HUES6 (cell line): ENCODE data around the gene OTUD5.

Experiments
- H3K27ac ChIP-seq: 2 replicates; pipeline ENCODE4 v1.7.0; 2013; ENCODE audit warnings: low read depth, mild to moderate bottlenecking, low read length, inconsistent platforms
- H3K27me3 ChIP-seq: 2 replicates; pipeline ENCODE4 v1.6.1; 2013; ENCODE audit warnings: low read length; ENCODE audit not compliant: control insufficient read depth, insufficient read depth
- H3K36me3 ChIP-seq: 2 replicates; pipeline ENCODE4 v1.6.1; 2013; ENCODE audit warnings: low read length; ENCODE audit not compliant: control insufficient read depth, insufficient read depth
- H3K4me1 ChIP-seq: 2 replicates; pipeline ENCODE4 v1.6.1; 2013; ENCODE audit warnings: low read length; ENCODE audit not compliant: control insufficient read depth, insufficient read depth
- H3K4me3 ChIP-seq: 2 replicates; pipeline ENCODE4 v1.5.1; 2013; ENCODE audit warnings: low read depth, low read length
- H3K9ac ChIP-seq: one replicate; pipeline ENCODE4 v1.6.1; 2013; ENCODE audit warnings: mild to moderate bottlenecking, low read length
- H3K9me3 ChIP-seq: 2 replicates; pipeline ENCODE4 v1.6.1; 2013; ENCODE audit warnings: low read depth, low read length; ENCODE audit not compliant: control insufficient read depth, insufficient read depth

Gene OTUD5, protein sequence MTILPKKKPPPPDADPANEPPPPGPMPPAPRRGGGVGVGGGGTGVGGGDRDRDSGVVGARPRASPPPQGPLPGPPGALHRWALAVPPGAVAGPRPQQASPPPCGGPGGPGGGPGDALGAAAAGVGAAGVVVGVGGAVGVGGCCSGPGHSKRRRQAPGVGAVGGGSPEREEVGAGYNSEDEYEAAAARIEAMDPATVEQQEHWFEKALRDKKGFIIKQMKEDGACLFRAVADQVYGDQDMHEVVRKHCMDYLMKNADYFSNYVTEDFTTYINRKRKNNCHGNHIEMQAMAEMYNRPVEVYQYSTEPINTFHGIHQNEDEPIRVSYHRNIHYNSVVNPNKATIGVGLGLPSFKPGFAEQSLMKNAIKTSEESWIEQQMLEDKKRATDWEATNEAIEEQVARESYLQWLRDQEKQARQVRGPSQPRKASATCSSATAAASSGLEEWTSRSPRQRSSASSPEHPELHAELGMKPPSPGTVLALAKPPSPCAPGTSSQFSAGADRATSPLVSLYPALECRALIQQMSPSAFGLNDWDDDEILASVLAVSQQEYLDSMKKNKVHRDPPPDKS

DNA sequence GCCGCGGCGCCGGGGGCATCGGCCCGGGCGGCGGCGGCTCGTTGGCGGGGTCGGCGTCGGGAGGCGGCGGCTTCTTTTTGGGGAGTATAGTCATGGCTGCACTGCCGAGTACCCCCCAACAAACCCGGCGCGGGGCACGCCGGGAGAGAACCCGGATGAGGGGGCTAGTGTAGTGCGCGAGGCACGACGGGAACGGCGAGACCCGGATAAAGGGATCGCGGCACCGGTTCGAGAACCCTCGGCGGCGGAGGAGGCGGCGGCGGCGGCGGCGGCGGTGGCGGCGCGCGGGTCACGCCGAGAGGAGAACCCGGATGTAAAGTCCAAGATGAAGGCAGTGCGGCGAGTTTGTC lies at the start of gene OTUD5:
Gene OTUD5 (minus strand): TSS at position 131 of the 350 bp plus-strand sequence. CDS start 37 bp downstream, at position 94.
- Histone ChIP-seq H3K27ac (peak within 1 kb of the TSS; percentile 80), H3K9ac (peak within 1 kb of the TSS; percentile 96), H3K4me1 (peaks cover 14% of the 10 kb centered on the region; the same call in 1 of the 2 replicates), H3K4me3 (peak within 1 kb of the TSS; percentile 84), H3K9me3 (peaks cover 23% of the 10 kb centered on the region; the same call in 1 of the 2 replicates), H3K27me3 (no peaks in the 10 kb centered on the region), H3K36me3 (peaks cover 32% of the 10 kb centered on the region)

DNA sequence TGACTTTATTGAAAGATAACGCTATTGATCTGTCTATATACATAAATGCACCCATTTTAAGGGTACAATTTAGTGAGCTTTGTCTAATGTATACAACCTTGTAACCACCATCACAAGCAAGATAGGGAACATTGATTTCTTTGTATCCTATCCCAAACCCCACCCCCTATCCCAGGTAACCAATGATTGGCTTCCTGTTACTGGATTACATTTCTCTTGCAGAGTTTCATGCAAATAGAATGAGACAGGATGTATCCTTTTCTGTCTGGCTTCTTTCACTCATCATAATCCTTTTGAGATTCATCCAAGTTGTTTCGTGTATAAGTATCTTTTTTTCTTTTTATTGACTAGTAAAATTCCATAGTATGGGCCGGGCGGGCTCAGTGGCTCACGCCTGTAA lies 46.3 kb upstream of the OTUD5 start:
- H3K27me3 ChIP-seq: no peaks in the 10 kb centered on the region
- H3K9ac ChIP-seq: no peak overlapping the region
- peaks cover 4% of the 10 kb centered on the region; the same call in 1 of the 2 replicates for H3K9me3 ChIP-seq
- H3K36me3 ChIP-seq: peaks cover 10% of the 10 kb centered on the region
- H3K4me1 ChIP-seq: 0 out of 2 replicates have a peak, but pooled peaks cover 5% of the 10 kb centered on the region
- no peak overlapping the region for H3K27ac ChIP-seq
- H3K4me3 ChIP-seq: no peak overlapping the region

DNA sequence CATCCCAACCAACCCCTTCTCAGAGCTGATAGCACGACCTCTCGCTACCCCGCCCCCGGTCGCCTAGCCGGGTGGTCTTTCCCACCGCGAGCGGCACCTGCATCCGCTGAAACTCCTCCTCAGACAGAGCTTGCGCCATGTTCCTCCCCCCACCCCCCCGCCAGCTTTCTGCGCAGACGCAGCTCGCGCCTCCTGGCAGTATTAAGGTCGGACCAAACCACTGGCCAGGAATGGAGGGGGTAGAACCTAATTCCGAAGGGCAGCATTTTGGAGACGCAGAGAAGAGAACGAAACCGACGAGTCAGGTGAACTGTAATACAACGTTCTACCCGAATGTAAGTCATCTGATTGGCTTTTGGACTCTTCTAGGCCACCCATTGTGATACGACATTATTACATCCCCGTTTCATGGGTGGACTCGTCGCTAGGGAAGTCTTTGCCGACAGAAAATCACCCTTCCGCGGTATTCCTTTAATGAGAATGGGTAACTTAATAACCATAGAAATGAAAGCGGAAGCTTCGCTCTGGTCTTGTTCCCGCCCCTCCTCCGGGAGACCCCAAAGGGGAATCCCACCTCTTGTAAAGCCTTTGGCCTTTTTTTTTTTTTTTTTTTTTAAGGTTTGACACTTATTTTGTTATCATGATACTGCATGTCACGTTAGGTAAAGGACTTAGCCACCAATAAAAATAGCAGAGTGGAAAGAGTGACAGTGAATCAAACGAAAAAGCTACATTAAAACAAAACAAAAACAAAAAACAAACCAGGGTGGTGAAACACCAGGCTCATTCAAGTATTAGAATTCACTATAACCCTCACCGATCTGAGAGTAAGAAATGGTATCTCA lies 44.9 kb upstream of the OTUD5 start, which contains the start of gene GRIPAP1:
Gene GRIPAP1 (minus strand): TSS at position 174 of the 845 bp plus-strand sequence. CDS start 35 bp downstream, at position 139.
- Histone ChIP-seq H3K36me3 (peaks cover 24% of the 10 kb centered on the region), H3K27ac (peak within 1 kb of the TSS; percentile 92), H3K4me3 (peak within 1 kb of the TSS; percentile 83), H3K27me3 (no peaks in the 10 kb centered on the region), H3K9ac (peak within 1 kb of the TSS; percentile 94), H3K4me1 (0 out of 2 replicates have a peak, but pooled peaks cover 5% of the 10 kb centered on the region), H3K9me3 (peaks cover 8% of the 10 kb centered on the region; the same call in 1 of the 2 replicates)

DNA sequence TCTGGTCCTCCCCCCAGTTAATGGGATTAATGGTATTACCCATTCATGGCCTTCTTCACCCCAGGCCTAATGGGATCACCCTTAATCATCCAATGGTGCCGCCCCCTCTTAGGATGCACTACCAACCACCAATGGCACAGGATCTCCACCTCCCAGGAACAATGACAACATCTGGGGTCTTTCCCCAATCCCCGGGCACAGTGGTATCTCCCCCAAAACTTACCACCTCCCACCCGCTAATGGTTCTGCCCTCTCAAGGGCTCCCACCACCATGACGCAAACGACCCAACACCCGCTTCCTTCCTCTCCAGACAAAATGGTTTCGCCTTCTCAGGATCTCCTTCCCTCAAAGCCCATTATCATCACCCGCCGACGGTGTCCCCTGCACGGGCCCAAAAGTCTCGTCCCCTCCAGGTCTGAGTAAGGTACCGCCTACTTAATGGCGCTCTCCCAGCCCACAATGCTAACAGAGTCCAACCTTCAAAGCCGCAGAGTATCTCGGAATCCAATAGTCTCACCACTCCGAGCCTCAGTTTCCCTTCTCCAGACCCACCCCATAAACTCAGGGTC lies 44.2 kb upstream of the OTUD5 start:
- Histone ChIP-seq H3K4me1 (0 out of 2 replicates have a peak, but pooled peaks cover 5% of the 10 kb centered on the region), H3K36me3 (peaks cover 31% of the 10 kb centered on the region), H3K9ac (peak overlapping the region; percentile 94), H3K27me3 (no peaks in the 10 kb centered on the region), H3K4me3 (peak overlapping the region; percentile 83), H3K27ac (peak overlapping the region; percentile 92), H3K9me3 (peaks cover 8% of the 10 kb centered on the region; the same call in 1 of the 2 replicates)

DNA sequence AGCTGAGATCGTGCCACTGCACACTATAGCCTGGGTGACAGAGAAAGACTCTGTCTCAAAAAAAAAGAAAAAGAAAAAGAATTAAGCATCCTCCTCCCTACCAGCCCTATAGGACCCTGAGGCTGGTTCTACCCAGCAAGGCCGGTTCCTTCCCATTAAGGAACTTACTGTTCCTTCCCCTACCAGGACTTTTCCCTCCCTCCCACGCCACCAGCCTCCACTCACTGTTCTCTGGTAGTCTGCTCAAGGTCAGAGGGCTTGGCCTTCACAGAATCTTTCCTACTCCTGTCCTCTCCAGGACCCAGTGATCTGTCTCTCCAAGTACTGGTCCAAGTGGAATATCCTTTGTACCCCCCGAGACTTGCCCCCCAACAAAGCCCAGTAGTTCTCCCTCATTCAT lies 43.2 kb upstream of the OTUD5 start:
- H3K27me3 ChIP-seq: no peaks in the 10 kb centered on the region
- H3K9me3 ChIP-seq: peaks cover 8% of the 10 kb centered on the region; the same call in 1 of the 2 replicates
- peaks cover 40% of the 10 kb centered on the region for H3K36me3 ChIP-seq
- H3K9ac ChIP-seq: no peak overlapping the region
- 0 out of 2 replicates have a peak, but pooled peaks cover 5% of the 10 kb centered on the region for H3K4me1 ChIP-seq
- H3K4me3 ChIP-seq: no peak overlapping the region
- no peak overlapping the region for H3K27ac ChIP-seq

DNA sequence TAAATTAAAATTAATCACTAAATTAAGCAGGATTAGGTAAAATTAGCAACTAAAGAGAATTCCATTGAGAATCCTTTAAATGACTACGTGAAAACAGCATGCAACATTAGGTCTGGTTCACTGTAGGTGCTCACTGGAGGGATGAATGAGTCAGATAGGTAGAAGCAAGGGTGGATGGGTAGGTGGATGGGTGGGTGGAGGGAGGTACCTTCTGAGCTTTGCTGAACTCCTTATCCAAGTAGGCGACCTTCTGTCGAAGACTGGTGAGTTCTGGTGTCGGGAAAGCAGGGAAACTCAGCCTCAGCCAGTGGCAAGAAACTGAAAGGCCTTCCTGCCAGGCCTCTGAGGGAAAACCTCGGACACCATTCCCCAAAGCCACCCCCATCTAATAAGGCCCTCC lies 41.6 kb upstream of the OTUD5 start:
- Histone ChIP-seq H3K4me1 (0 out of 2 replicates have a peak, but pooled peaks cover 5% of the 10 kb centered on the region), H3K27ac (no peak overlapping the region), H3K9ac (no peak overlapping the region), H3K36me3 (peaks cover 48% of the 10 kb centered on the region), H3K27me3 (no peaks in the 10 kb centered on the region), H3K4me3 (no peak overlapping the region), H3K9me3 (peaks cover 8% of the 10 kb centered on the region; the same call in 1 of the 2 replicates)

DNA sequence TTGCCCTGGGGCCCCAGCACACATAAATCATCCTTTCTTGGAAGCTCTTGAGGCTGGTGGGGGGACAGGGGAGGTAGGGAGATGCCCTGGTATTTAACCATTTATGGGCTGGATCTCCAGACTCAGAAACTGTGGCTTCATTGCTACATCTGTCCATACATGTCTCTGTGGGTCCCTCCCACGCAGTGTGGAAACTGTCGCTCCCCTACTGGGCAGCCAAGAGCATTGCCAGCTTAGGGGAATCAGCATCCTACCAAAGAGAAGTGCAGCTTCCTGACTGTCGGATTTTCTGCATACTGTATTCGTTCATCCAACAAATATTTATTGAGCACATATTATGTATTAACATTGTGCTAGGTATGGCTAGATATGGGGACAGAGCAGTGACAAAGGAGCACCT lies 41.0 kb upstream of the OTUD5 start:
- H3K27ac ChIP-seq: no peak overlapping the region
- H3K4me3 ChIP-seq: no peak overlapping the region
- peaks cover 53% of the 10 kb centered on the region for H3K36me3 ChIP-seq
- peaks cover 8% of the 10 kb centered on the region; the same call in 1 of the 2 replicates for H3K9me3 ChIP-seq
- no peaks in the 10 kb centered on the region for H3K4me1 ChIP-seq
- no peaks in the 10 kb centered on the region for H3K27me3 ChIP-seq
- H3K9ac ChIP-seq: no peak overlapping the region

DNA sequence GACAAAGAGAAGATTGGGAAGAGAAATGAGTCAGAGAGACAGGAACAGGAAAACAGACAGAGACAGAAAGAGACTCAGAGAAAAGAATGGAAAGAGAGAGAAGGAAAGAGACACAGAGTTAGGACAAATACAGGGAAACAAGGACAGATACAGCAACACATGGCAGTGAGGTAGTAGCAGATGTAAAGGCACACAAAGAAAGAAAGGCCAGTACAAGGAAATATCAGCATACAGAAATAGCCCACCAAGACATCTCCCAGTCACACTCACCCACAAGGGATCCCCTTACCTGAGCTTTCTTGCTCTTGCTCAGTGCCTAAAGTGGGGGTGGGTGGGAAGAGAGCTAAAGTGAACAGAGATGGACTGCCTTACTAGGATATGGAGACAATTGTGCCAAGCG lies 40.5 kb upstream of the OTUD5 start:
- Histone ChIP-seq H3K27ac (no peak overlapping the region), H3K36me3 (peaks cover 58% of the 10 kb centered on the region), H3K9me3 (peaks cover 8% of the 10 kb centered on the region; the same call in 1 of the 2 replicates), H3K4me1 (no peaks in the 10 kb centered on the region), H3K4me3 (no peak overlapping the region), H3K9ac (no peak overlapping the region), H3K27me3 (no peaks in the 10 kb centered on the region)

DNA sequence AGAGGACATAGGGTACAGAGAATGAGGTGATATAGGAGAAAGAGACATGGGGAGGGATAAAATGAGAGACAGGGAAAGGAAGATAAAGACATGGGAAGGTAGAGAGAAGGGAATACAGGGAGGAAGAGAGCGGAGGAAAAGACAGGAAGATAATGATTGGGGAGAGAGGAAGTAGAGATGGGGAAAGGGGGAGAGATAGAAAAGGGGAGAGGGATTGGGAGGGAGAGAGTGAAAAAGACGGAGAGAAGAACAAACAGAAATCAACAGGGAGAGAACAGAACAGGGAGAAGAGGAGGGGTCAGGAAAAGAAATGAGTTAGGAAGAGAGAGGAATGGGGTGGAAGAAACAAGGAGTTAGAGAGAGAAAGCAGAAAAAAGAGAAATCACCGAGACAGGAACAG lies 40.0 kb upstream of the OTUD5 start:
- Histone ChIP-seq H3K9me3 (peaks cover 8% of the 10 kb centered on the region; the same call in 1 of the 2 replicates), H3K27ac (no peak overlapping the region), H3K4me3 (no peak overlapping the region), H3K4me1 (no peaks in the 10 kb centered on the region), H3K27me3 (no peaks in the 10 kb centered on the region), H3K36me3 (peaks cover 60% of the 10 kb centered on the region), H3K9ac (no peak overlapping the region)

DNA sequence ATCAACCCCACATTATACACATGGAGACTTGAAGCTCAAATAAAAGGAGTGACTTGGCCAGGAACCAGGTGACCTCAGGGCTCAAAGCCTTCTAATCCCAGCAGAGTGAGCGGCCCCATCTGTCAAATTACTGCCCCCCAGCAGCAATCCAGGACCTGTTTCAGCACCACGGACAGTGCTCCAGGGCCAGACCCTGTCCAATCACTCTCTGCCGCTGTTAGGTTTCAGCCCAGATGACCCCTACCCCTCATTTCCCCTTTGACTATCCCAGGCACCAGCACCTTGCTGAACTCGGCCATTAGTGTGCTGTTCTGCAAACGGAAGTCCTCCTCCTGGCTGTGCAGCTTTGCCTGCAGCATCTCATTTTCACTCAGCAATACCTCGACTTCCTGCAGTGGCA lies 39.6 kb upstream of the OTUD5 start:
- peaks cover 64% of the 10 kb centered on the region for H3K36me3 ChIP-seq
- H3K4me1 ChIP-seq: no peaks in the 10 kb centered on the region
- H3K27me3 ChIP-seq: no peaks in the 10 kb centered on the region
- peaks cover 8% of the 10 kb centered on the region; the same call in 1 of the 2 replicates for H3K9me3 ChIP-seq
- no peak overlapping the region for H3K9ac ChIP-seq
- H3K4me3 ChIP-seq: no peak overlapping the region
- no peak overlapping the region for H3K27ac ChIP-seq
